Fibroblast of pulmonary artery (primary cell): ENCODE data around the gene UGT1A8.
"Not testable (repeated sequence)": the region's sequence is repeated elsewhere in the genome, so short reads cannot be mapped to it uniquely, and the experiment has no call there.

Experiments
- DNase-seq: peaks from one replicate; pipeline ENCODE4 v3.0.0-alpha.2; 2010; ENCODE audit warnings: low read depth
- H3K4me3 ChIP-seq: replicated peaks from 2 replicates; pipeline ENCODE4 v1.5.1; 2011; ENCODE audit warnings: low read depth, mild to moderate bottlenecking, control low read depth, low read length, moderate library complexity
- CTCF ChIP-seq: IDR thresholded peaks from 2 replicates; pipeline ENCODE4 v1.5.1; 2011; ENCODE audit warnings: mild to moderate bottlenecking, control low read depth, low read length, inconsistent platforms; ENCODE audit errors: missing control alignments

The UGT1A8 gene

GRCh38 chr2:233713262-233713615 is 95.8 kb downstream of the UGT1A8 start:
- TF ChIP-seq CTCF, result no peak
- DNase-seq, result no peak
- H3K4me3 ChIP-seq, result no peak overlapping the region

DNA sequence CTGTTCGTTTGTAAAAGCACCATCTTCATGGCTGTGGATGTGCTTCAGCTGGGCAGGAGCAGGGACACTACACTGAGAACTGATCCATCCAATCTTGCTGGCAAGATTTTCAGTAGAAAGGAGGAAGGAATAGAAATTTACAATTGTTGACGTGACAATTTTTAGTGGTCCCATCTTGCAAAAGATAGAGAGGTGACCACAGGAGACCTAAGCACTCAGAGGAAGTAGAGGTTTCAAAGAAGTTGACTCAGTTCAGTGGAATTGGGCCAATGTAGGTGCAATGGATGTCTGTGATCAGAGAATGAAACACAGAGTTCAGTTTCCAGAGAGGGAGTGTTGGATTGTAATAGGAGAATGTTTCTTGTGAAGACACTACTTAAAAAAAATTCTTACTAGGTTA is 96.7 kb downstream of the UGT1A8 start:
- no peak for TF ChIP-seq CTCF
- no peak overlapping the region for H3K4me3 ChIP-seq
- no peak for DNase-seq

DNA sequence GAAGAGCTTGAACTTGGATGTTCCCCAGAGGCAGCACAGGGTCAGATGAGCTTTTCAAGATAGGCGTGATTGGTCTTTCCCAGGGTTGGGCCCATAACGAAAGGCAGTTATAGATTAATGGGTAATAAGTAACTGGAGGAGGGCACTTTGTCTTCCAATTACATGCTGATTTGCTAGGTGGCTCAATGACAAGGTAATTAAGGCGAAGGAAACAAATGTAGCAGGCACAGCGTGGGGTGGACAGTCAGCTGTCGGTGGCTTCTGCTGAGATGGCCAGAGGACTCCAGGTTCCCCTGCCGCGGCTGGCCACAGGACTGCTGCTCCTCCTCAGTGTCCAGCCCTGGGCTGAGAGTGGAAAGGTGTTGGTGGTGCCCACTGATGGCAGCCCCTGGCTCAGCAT is 101.1 kb downstream of the UGT1A8 start, which contains the start of gene UGT1A4:
TSS of gene UGT1A4 (plus strand) at position 185 of the 400 bp plus-strand sequence. CDS start at position 270, 85 bp downstream.
- TF ChIP-seq CTCF, result no peak
- no peak within 1 kb of the TSS for H3K4me3 ChIP-seq
- no peak for DNase-seq

- H3K4me3 ChIP-seq, result no peak within 1 kb of the TSS
- DNase-seq, result no peak
- TF ChIP-seq CTCF, result no peak
These were observed 111.4 kb downstream of the UGT1A8 start, which contains the start of gene UGT1A3 for GRCh38 chr2:233728723-233729301. UGT1A3 (plus strand) TSS chr2:233729042; CDS start chr2:233729127, 85 bp downstream.

DNA sequence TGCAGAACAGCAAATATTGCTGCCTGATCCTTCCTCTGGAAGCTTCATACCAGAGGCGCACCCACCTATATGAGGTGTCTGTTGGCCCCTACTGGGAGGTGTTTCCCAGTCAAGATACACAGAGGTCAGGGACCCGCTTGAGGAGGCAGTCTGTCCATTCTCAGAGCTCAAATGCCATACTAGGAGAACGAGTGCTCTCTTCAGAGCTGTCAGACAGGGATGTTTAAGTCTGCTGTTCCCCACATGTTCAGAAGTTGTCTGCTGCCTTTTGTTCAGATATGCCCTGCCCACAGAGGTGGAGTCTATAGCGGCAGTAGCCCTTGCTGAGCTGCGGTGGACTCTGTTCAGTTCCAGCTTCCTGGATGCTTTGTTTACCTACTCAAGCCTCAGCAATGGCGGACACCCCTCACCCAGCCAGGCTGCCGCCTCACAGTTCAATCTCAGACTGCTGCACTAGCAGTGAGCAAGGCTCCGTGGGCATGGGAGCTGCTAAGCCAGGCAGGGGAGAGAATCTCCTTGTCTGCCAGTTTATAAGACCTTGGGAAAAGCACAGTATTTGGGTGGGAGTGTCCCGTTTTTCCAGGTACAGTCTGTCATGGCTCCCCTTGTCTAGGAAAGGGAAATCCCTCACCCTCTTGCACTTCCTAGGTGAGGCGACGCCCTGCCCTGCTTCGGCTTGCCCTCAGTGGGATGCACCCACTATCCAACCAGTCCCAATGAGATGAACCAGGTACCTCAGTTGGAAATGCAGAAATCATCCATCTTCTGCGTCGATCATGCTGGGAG is 119.6 kb downstream of the UGT1A8 start:
- H3K4me3 ChIP-seq, DNase-seq: not testable (repeated sequence)

GRCh38 chr2:233740870-233741269 is 123.4 kb downstream of the UGT1A8 start:
- TF ChIP-seq CTCF, result no peak
- DNase-seq, result no peak
- H3K4me3 ChIP-seq, result no peak overlapping the region

DNA sequence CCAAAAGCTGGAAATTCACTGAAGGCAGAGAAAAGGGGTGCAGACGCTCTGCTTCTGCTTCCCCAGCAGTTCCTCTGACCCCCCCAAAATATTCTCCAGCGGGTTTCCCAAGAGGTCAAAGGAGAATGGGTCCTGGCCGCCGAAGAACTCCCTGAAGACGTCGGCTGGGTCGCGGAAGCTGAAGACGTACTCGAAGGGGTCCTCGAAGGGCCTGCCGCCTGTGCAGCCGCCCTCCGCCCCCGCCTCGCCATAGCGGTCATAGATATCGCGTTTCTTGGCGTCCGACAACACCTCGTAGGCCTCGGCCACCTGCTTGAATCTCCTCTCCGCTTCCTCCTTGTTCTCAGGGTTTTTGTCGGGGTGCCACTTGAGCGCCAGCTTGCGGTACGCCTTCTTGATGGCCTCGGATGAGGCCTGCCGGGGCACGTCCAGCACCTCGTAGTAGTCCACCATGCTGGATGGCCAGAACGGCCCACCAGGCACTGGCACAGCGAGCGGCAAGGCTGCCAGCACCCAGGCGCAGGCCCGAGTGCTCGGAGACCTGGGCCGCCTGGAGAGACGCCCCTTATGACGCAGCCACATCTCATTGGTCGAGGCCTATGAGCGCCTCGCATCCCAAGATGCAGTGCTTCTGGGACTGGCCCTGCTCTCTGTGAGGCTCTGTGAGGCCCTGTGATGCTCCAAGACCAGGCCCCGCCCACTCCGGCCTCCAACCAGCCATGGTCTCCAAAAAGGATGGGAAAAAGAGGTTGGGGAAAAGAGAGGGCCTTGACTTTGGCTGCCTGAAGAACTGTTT is 126.2 kb downstream of the UGT1A8 start:
- no peak for TF ChIP-seq CTCF
- no peak for DNase-seq
- H3K4me3 ChIP-seq, result no peak overlapping the region
